ENCODE results near the gene NIN. TPM values are rescaled to one million over a fixed set of nuclear protein-coding genes. Genes with fewer than 3 reads are reported as not detected.
"Not testable (repeated sequence)": the region's sequence is repeated elsewhere in the genome, so short reads cannot be mapped to it uniquely, and the experiment has no call there.

NIN gene
- total RNA-seq, 4 donors from 2014 or later = 16.2 to 49.3 (median 29.2) TPM

DNA sequence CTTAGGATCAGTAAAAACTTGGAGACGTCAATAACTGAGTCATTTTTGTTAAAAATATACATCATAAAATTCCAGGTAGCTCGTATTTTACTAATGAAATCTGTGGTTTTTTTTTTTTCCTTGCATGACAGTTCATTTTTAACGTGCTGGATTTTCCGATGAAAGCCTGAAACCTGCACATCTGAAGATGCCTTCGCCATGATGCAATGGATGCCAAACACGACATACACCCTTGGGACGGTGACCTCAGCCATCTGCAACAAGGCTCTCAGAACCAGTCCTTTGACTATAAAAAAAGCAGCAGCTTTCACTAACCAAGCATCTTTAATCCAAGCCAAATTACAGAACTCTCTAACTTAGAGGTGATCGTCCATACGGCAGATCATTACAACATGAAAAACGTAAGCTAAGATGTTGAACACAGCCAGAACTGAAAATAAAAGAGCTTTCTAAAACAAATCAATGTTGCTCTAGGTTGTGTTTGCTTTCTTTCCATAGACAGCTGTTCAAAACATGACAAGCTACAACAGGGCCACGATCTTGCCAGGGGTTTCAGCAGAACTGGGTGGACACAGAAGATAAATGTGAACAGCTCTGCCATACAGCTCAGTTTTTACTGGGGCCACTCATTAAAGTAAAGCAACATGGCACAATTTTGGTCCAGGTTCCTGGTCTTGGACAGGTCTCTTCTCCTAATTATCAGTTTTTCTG lies 7.8 kb downstream of the NIN start:
- peak overlapping the region in 1 of 4 donors; percentile 5 for H3K4me3 ChIP-seq
- H3K36me3 ChIP-seq = no peaks in the 10 kb centered on the region
- peak overlapping the region in 3 of 4 donors; percentile 10 to 18 (median 15) for H3K27ac ChIP-seq
- no peaks in the 10 kb centered on the region for H3K9me3 ChIP-seq
- H3K4me1 ChIP-seq = peaks cover 28 to 47% of the 10 kb centered on the region in 2 donors
- peak in 1 of 2 donors; percentile 53 for ATAC-seq
- DNase-seq = peak in 1 of 2 donors; percentile 38
- H3K27me3 ChIP-seq = no peaks in the 10 kb centered on the region
- in situ Hi-C loops (cut with MboI; ENCODE audit: low sequenced_read_pairs in 4 of 4) (no loop called here), intact Hi-C loops (cut with DNase I; ENCODE audit: low total_unique reads) (no loop called here)
- TF ChIP-seq CTCF (IDR thresholded peaks at IDR 0.05 in 4 of 5, conservative IDR thresholded peaks at IDR 0.05 in 1 of 5) = no peak
- no peak for TF ChIP-seq POLR2A (IDR thresholded peaks at IDR 0.05)

DNA sequence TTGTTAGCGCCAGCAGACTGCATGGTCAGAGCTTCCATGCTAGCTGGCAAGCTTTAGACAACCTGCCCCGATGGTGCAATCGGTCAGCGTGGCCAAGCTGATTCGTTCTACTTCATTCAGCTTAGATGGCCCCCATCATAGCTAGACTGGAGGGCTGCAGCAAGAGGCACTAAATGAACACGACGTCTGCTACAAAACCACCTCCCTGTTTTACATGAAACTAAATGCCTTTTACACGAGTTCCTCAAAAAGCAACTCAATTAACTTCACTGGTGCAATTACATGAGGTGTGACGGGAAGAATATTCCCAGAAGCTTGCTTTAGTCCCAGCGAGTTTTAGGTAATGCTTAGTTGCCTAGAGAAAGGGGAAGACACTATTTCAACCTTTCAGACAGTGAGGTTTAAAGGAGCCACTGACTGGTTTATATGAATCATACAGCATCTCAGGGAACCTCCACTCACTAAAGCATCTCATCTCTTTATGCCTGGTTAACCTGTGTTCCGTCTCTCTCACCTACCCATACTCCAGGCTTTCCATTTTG lies 8.4 kb downstream of the NIN start:
- TF ChIP-seq CTCF (IDR thresholded peaks at IDR 0.05 in 4 of 5, conservative IDR thresholded peaks at IDR 0.05 in 1 of 5) (no peak), POLR2A (IDR thresholded peaks at IDR 0.05) (no peak)
- intact Hi-C loops (cut with DNase I; ENCODE audit: low total_unique reads) = no loop called here
- Histone ChIP-seq H3K27ac (no peak overlapping the region), H3K4me1 (peaks cover 25 to 43% of the 10 kb centered on the region in 2 donors), H3K9me3 (no peaks in the 10 kb centered on the region), H3K4me3 (peak overlapping the region in 1 of 4 donors; percentile 5), H3K36me3 (no peaks in the 10 kb centered on the region), H3K27me3 (no peaks in the 10 kb centered on the region)
- ATAC-seq = peak; percentile 39 to 56
- in situ Hi-C loops (cut with MboI; ENCODE audit: low sequenced_read_pairs in 4 of 4) = no loop called here
- peak in 1 of 2 donors; percentile 20 for DNase-seq

GRCh38 chr14:50821510-50822464 lies 9.2 kb downstream of the NIN start:
- in situ Hi-C loops (cut with MboI; ENCODE audit: low sequenced_read_pairs in 4 of 4) (no loop called here), intact Hi-C loops (cut with DNase I; ENCODE audit: low total_unique reads) (no loop called here)
- Histone ChIP-seq H3K4me3 (no peak overlapping the region), H3K9me3 (no peaks in the 10 kb centered on the region), H3K36me3 (no peaks in the 10 kb centered on the region), H3K27ac (no peak overlapping the region), H3K27me3 (no peaks in the 10 kb centered on the region), H3K4me1 (peaks cover 33 to 45% of the 10 kb centered on the region in 2 donors)
- TF ChIP-seq CTCF (IDR thresholded peaks at IDR 0.05 in 4 of 5, conservative IDR thresholded peaks at IDR 0.05 in 1 of 5) = no peak
- no peak for TF ChIP-seq POLR2A (IDR thresholded peaks at IDR 0.05)
- no peak for DNase-seq
- no peak for ATAC-seq

GRCh38 chr14:50820786-50821509 lies 10.0 kb downstream of the NIN start:
- ATAC-seq (no peak), DNase-seq (no peak)
- intact Hi-C loops (cut with DNase I; ENCODE audit: low total_unique reads) = no loop called here
- H3K4me3 ChIP-seq = no peak overlapping the region
- H3K36me3 ChIP-seq = no peaks in the 10 kb centered on the region
- no peak overlapping the region for H3K27ac ChIP-seq
- TF ChIP-seq POLR2A (IDR thresholded peaks at IDR 0.05) (no peak), CTCF (IDR thresholded peaks at IDR 0.05 in 4 of 5, conservative IDR thresholded peaks at IDR 0.05 in 1 of 5) (no peak)
- H3K4me1 ChIP-seq = peaks cover 33 to 48% of the 10 kb centered on the region in 2 donors
- in situ Hi-C loops (cut with MboI; ENCODE audit: low sequenced_read_pairs in 4 of 4) = no loop called here
- no peaks in the 10 kb centered on the region for H3K27me3 ChIP-seq
- H3K9me3 ChIP-seq = no peaks in the 10 kb centered on the region

GRCh38 chr14:50819303-50819702 lies 11.7 kb downstream of the NIN start:
- intact Hi-C loops (cut with DNase I; ENCODE audit: low total_unique reads); ATAC-seq: not testable (repeated sequence)

More at GRCh38 chr14:50819303-50819702, 11.7 kb downstream of the NIN start:
- H3K4me1 ChIP-seq = peaks cover 33 to 39% of the 10 kb centered on the region in 2 donors
- H3K27me3 ChIP-seq; H3K36me3 ChIP-seq; H3K27ac ChIP-seq; H3K4me3 ChIP-seq; DNase-seq; H3K9me3 ChIP-seq; in situ Hi-C loops (cut with MboI; ENCODE audit: low sequenced_read_pairs in 4 of 4): not testable (repeated sequence)
